Body of pancreas (tissue), 4 donors: ENCODE data around the gene CUEDC2. TPM values are rescaled to one million over a fixed set of nuclear protein-coding genes. Genes with fewer than 3 reads are reported as not detected.

Experiments
- ATAC-seq: fragments of 150-250 bp; one replicate; pipeline ENCODE4 v1.9.1; 2016
- DNase-seq, 4 donors: peaks; one replicate each; pipeline ENCODE4 v3.0.0-alpha.2; 2019
- H3K27ac ChIP-seq, 4 donors: fragments of 200-600 bp; sonication (generic); 1 replicate in 3 of 4; 2 replicates in 1 of 4; pipeline versions ENCODE4 v1.5.1 to v1.6.1; 2016 to 2019; ENCODE audit warnings: mild to moderate bottlenecking in 1 of 4, mixed read lengths in 1 of 4, moderate library complexity in 1 of 4
- H3K27me3 ChIP-seq, 2 donors: fragments of 200-600 bp; sonication (generic); one replicate each; pipeline ENCODE4 v1.6.0; 2016; ENCODE audit warnings: mild to moderate bottlenecking in 1 of 2
- H3K36me3 ChIP-seq, 2 donors: fragments of 200-600 bp; sonication (generic); replicated peaks in 1 of 2; 2 replicates each; pipeline ENCODE4 v1.5.1; 2016; ENCODE audit warnings: low read depth in 2 of 2; ENCODE audit not compliant: insufficient read depth in 1 of 2
- H3K4me1 ChIP-seq: fragments of 200-600 bp; sonication (generic); one replicate; pipeline ENCODE4 v1.6.0; 2016
- H3K4me3 ChIP-seq, 2 donors: fragments of 200-600 bp; sonication (generic); 1 replicate in 1 of 2; 2 replicates in 1 of 2; pipeline ENCODE4 v1.5.1; 2016 to 2019
- H3K9me3 ChIP-seq, 3 donors: fragments of 200-600 bp; sonication (generic); 1 replicate in 2 of 3; 2 replicates in 1 of 3; pipeline ENCODE4 v1.5.1; 2016
- POLR2A ChIP-seq, 3 donors: fragments of 450-650 bp; IDR thresholded peaks; one replicate each; pipeline ENCODE4 v1.6.1; 2016; ENCODE audit warnings: antibody characterized with exemption in 3 of 3, mild to moderate bottlenecking in 2 of 3
- WGBS, 2 donors: methylation state at CpG; one replicate each; pipeline ENCODE4 v1.1.5; 2017; 5-methylcytosine and 5-hydroxymethylcytosine counted together
- intact Hi-C: fragments of 100-400 bp; cut with DNase I; formaldehyde crosslinking; loops from one replicate; pipeline ENCODE4 v1.15.1; 2023
- total RNA-seq, 2 donors: library from RNA; depleted of rRNA; stranded (reverse); fragments of >200 nt; gene quantifications; one replicate each; pipeline ENCODE4 v1.1.0, GENCODE V29; 2016
- TF ChIP-seq, protein P1 (sequence below), 7 experiments: fragments of 450-650 bp in 4 of 7; fragments of 200-600 bp in 3 of 7; sonication (generic) in 3 of 7; IDR thresholded peaks; one replicate each; pipeline ENCODE4 v1.5.1; 2016 to 2019; ENCODE audit warnings: antibody characterized with exemption in 7 of 7

CUEDC2 gene
- total RNA-seq, 2 donors from 2014 or later: 30.3 to 35.5 TPM

DNA sequence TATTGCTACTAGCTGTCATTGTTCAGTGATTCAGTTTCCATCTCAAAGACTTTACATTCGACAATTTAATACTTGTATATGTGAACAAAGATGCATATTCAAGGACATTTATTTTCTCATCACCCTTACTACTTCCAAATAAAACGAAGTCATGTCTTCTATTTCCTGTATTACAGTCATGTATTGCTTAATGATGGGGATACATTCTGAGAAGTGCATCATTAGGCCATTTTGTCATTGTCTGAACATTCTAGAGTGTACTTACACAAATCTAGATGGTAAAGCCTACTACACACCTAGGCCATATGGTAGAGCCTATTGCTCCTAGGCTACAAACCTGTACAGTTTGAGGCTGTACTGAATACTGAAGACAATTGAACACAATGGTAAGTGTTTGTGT is 12.5 kb upstream of the CUEDC2 start:
- WGBS, 2 donors: 58 to 61% methylated on average over 2 of the region's 2 CpGs
- intact Hi-C loops: no loop called here
- Histone ChIP-seq H3K27me3 (no peaks in the 10 kb centered on the region), H3K9me3 (no peaks in the 10 kb centered on the region), H3K27ac (no peak overlapping the region), H3K4me3 (no peak overlapping the region), H3K4me1 (peaks cover 7% of the 10 kb centered on the region), H3K36me3 (no peaks in the 10 kb centered on the region)
- DNase-seq: no peak
- no peak for ATAC-seq
- TF ChIP-seq, protein P1, sequence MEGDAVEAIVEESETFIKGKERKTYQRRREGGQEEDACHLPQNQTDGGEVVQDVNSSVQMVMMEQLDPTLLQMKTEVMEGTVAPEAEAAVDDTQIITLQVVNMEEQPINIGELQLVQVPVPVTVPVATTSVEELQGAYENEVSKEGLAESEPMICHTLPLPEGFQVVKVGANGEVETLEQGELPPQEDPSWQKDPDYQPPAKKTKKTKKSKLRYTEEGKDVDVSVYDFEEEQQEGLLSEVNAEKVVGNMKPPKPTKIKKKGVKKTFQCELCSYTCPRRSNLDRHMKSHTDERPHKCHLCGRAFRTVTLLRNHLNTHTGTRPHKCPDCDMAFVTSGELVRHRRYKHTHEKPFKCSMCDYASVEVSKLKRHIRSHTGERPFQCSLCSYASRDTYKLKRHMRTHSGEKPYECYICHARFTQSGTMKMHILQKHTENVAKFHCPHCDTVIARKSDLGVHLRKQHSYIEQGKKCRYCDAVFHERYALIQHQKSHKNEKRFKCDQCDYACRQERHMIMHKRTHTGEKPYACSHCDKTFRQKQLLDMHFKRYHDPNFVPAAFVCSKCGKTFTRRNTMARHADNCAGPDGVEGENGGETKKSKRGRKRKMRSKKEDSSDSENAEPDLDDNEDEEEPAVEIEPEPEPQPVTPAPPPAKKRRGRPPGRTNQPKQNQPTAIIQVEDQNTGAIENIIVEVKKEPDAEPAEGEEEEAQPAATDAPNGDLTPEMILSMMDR (IDR thresholded peaks at IDR 0.05): no peak
- no peak for TF ChIP-seq POLR2A (IDR thresholded peaks at IDR 0.05)

GRCh38 chr10:102438374-102438773 is 6.0 kb upstream of the CUEDC2 start:
- Histone ChIP-seq H3K27ac (no peak overlapping the region), H3K4me3 (no peak overlapping the region), H3K36me3 (no peaks in the 10 kb centered on the region), H3K27me3 (no peaks in the 10 kb centered on the region), H3K4me1 (no peaks in the 10 kb centered on the region), H3K9me3 (no peaks in the 10 kb centered on the region)
- 83 to 88% methylated on average over 1 of the region's 1 CpG for WGBS, 2 donors
- no peak for TF ChIP-seq POLR2A (IDR thresholded peaks at IDR 0.05)
- TF ChIP-seq, protein P1 (IDR thresholded peaks at IDR 0.05): no peak
- ATAC-seq (no peak), DNase-seq (no peak)
- intact Hi-C loops: no loop called here

- Histone ChIP-seq H3K36me3 (no peaks in the 10 kb centered on the region), H3K4me3 (no peak overlapping the region)
- 93 to 96% methylated on average over 3 of the region's 3 CpGs for WGBS, 2 donors
Observed at GRCh38 chr10:102437515-102437914, 5.1 kb upstream of the CUEDC2 start.

DNA sequence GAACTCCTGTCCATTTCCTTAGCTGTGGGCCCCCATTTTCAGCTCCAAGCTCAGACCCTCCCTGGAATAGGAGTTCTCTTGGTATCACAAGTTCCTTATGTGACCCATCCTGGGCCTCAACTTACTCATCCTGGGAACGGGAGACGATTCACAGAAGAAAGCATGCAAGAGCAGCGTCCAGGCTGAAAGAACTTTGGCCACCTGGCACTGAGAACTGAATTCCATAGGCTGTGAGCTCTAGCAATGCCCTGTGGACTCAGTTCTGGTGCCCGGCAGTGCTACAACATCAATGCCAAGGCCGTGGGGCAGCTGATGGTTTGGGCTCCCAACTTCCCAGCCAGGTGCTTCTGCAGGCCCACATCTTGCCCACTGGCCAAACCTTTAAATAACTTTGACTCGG is 3.9 kb upstream of the CUEDC2 start:
- H3K9me3 ChIP-seq: no peaks in the 10 kb centered on the region
- TF ChIP-seq, protein P1 (IDR thresholded peaks at IDR 0.05): no peak
- TF ChIP-seq POLR2A (IDR thresholded peaks at IDR 0.05): no peak
- intact Hi-C loops: no loop called here
- WGBS, 2 donors: 57 to 78% methylated on average over 4 to 6 of the region's 6 CpGs
- ATAC-seq (no peak), DNase-seq (no peak)
- H3K4me3 ChIP-seq: no peak overlapping the region
- H3K27me3 ChIP-seq: no peaks in the 10 kb centered on the region
- H3K27ac ChIP-seq: no peak overlapping the region
- peaks cover 13% of the 10 kb centered on the region for H3K4me1 ChIP-seq
- no peaks in the 10 kb centered on the region for H3K36me3 ChIP-seq

More at GRCh38 chr10:102437515-102437914, 5.1 kb upstream of the CUEDC2 start:
- no peak for ATAC-seq
- Histone ChIP-seq H3K9me3 (no peaks in the 10 kb centered on the region), H3K27me3 (no peaks in the 10 kb centered on the region), H3K27ac (no peak overlapping the region), H3K4me1 (peaks cover 5% of the 10 kb centered on the region)
- intact Hi-C loops: no loop called here
- no peak for DNase-seq
- TF ChIP-seq, protein P1 (IDR thresholded peaks at IDR 0.05): no peak
- TF ChIP-seq POLR2A (IDR thresholded peaks at IDR 0.05): no peak

DNA sequence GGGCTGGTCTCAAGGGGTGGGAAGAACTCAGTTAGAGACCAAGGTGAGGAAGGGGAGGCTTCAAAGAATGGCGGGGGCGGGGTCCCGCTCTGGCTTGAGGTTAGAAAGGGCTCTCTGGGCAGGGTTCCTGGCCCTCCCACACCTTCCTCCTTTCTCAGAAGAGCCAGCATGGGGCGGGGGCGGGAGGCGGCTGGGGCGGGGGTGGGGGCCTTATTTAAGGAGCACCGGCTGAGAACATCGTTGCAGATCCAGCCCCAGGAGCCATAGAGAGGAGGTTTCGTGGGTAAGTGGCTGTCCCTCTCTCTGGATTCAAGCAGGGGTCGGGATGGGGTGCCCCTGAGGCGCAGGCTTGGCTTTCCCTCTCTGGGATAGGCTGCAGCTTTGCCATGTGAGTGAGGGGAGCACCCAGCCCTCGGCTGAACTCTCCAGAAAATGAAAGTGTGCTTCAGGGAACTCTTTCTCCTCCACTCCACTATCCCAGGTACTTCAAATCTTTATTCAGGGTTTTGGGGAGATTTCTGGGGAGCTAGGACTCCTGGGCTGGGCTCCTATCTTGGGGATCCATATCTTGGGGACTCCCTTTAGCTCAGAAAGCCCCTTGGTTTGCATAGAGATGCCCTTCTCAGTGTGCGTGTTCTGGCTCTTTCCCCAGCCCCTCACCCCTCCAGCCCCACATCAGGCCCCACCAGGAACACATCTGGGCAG is 3.3 kb upstream of the CUEDC2 start:
- ATAC-seq (no peak), DNase-seq (no peak)
- Histone ChIP-seq H3K4me3 (no peak overlapping the region), H3K4me1 (peaks cover 15% of the 10 kb centered on the region), H3K27me3 (no peaks in the 10 kb centered on the region), H3K36me3 (no peaks in the 10 kb centered on the region), H3K9me3 (no peaks in the 10 kb centered on the region), H3K27ac (peak overlapping the region in 1 of 4 donors; percentile 45)
- no peak for TF ChIP-seq POLR2A (IDR thresholded peaks at IDR 0.05)
- TF ChIP-seq, protein P1 (IDR thresholded peaks at IDR 0.05): no peak
- intact Hi-C loops: no loop called here
- WGBS, 2 donors: 15 to 29% methylated on average over 10 of the region's 14 CpGs
